D721Med (cell line): ENCODE results near the gene NNT.

Source experiments
- DNase-seq: peaks from one replicate; pipeline ENCODE4 v3.0.0; 2011; ENCODE audit warnings: low spot score; ENCODE audit not compliant: insufficient read length
- FAIRE-seq: peaks from 2 replicates; lab custom pipeline; 2011; peaks lifted over from hg19 to GRCh38; lab: Jason Lieb, UNC
- CTCF ChIP-seq: IDR thresholded peaks from 2 replicates; pipeline ENCODE4 v1.5.1; 2012; ENCODE audit warnings: mild to moderate bottlenecking, control low read depth; ENCODE audit not compliant: insufficient read depth; ENCODE audit errors: missing control alignments

The NNT gene

DNA sequence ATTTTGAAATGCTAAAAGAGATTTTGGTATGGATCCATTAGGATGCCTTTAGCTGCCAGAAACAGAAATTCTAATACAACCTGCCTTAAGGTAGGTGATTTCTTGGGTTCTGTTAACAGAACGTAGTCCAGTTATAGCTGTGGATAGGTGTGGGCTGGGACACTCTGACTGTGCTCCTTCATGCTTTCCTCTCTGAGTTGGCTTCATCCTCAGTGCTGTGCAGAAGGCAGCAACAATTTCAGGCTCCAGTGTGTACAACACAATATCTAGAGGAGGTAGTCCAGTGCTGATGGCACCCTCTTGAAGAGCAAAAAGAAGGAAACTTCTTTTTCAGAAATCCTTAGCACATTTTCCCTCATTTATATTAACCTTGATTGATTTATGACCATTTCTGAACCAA, 34.4 kb downstream of the NNT start:
- DNase-seq (no peak), FAIRE-seq (no peak)

GRCh38 chr5:43638107-43638506, 35.1 kb downstream of the NNT start:
- TF ChIP-seq CTCF: no peak
- DNase-seq (no peak), FAIRE-seq (no peak)

More for the DNA sequence above, 34.4 kb downstream of the NNT start:
- no peak for TF ChIP-seq CTCF

- FAIRE-seq (no peak), DNase-seq (no peak)
- TF ChIP-seq CTCF: no peak
Observed at GRCh38 chr5:43638546-43638945, 35.6 kb downstream of the NNT start.

DNA sequence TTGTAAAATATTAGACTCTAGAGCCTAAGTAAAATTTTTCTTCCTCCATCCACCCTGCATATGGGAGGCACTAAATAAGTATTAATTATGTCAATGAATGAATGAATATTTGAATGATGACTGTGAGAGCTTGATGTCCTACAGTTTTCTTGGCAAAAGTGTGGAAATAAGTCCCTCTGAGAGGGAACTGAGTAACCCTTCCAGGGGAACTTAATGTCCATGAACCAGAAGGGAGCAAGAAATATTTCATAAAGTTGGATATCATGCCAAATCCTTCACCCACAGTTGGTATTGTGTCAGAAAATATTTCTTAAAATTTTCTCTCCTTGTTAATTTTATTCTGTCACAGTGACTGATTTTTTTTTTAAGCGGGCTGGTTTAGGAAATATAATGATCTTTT, 36.6 kb downstream of the NNT start:
- no peak for FAIRE-seq

DNA sequence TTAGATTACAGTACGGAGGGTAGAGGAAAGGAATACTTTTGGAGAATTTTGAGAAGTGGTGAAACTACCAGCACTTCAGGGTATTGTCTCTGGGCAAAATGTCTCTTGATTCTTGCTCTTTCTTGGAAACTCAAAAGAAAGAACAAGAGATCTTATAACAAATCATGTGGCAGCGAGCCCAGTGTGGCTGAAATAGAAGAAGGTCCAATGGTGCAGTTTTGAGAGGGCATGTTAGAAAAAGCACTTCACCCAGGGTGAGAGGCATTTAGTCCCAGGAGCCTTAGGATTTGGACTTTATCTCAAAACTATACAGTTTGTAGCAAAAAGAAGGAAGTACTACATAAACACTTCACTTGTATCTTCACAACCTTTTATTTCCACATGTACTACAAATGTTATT, 39.4 kb downstream of the NNT start:
- TF ChIP-seq CTCF: no peak
- FAIRE-seq (no peak), DNase-seq (no peak)

More for the DNA sequence above, 36.6 kb downstream of the NNT start:
- no peak for DNase-seq
- no peak for TF ChIP-seq CTCF

DNA sequence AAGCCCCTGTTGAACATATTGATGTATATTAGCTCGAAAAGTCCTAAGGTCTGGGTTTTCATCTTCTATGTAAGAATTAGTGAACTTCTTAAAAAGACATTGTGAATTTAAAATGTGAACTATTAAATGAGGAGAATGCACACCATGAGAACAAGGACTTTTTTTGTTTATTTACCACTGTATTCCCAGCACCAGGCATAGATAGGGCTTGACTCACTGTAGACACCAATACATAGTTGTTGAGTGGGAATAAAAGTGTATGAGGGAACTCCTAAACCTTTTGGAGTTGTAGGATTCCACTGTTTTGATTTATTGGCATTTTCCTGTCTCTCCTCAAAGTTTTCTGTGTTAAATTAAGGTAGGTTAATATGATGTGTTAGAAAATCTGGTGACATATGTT, 40.3 kb downstream of the NNT start:
- no peak for TF ChIP-seq CTCF

GRCh38 chr5:43643750-43644149, 40.8 kb downstream of the NNT start:
- no peak for FAIRE-seq
- no peak for DNase-seq
- no peak for TF ChIP-seq CTCF

More for the DNA sequence above, 40.3 kb downstream of the NNT start:
- no peak for FAIRE-seq
- DNase-seq: no peak
